KMS-11 (cell line): ENCODE measurements around the gene ORAI1.

Experiments
- H2AFZ ChIP-seq: fragments of 200-600 bp; sonication (generic); 2 replicates; pipeline ENCODE4 v1.6.1; 2016; ENCODE audit warnings: antibody characterized with exemption, mixed run types, low read depth
- H3K27ac ChIP-seq: fragments of 200-600 bp; sonication (generic); 2 replicates; pipeline ENCODE4 v1.6.1; 2016; ENCODE audit warnings: mild to moderate bottlenecking, mixed run types
- H3K27me3 ChIP-seq: fragments of 200-600 bp; sonication (generic); 2 replicates; pipeline ENCODE4 v1.6.1; 2017; ENCODE audit warnings: mild to moderate bottlenecking, low read depth, mixed run types, moderate library complexity; ENCODE audit not compliant: insufficient read depth
- H3K36me3 ChIP-seq: fragments of 200-600 bp; sonication (generic); 2 replicates; pipeline ENCODE4 v1.6.1; 2017; ENCODE audit warnings: mild to moderate bottlenecking, mixed run types; ENCODE audit not compliant: insufficient read depth
- H3K4me1 ChIP-seq: fragments of 200-600 bp; sonication (generic); 2 replicates; pipeline ENCODE4 v1.6.1; 2016; ENCODE audit warnings: mild to moderate bottlenecking, low read depth, mixed run types; ENCODE audit not compliant: poor library complexity, severe bottlenecking
- H3K4me2 ChIP-seq: fragments of 200-600 bp; sonication (generic); 2 replicates; pipeline ENCODE4 v1.7.0; 2016; ENCODE audit warnings: mild to moderate bottlenecking, mixed run types
- H3K4me3 ChIP-seq: fragments of 200-600 bp; sonication (generic); IDR thresholded peaks from 2 replicates; pipeline ENCODE4 v1.6.1; 2017; ENCODE audit warnings: low read depth, low read length, mixed read lengths; ENCODE audit not compliant: insufficient read depth
- H3K79me2 ChIP-seq: fragments of 200-600 bp; sonication (generic); 2 replicates; pipeline ENCODE4 v1.6.1; 2016; ENCODE audit warnings: low read depth, mixed run types; ENCODE audit not compliant: insufficient read depth
- H3K9ac ChIP-seq: fragments of 200-600 bp; sonication (generic); 2 replicates; pipeline ENCODE4 v1.6.1; 2016; ENCODE audit warnings: mild to moderate bottlenecking, mixed run types
- H4K20me1 ChIP-seq: fragments of 200-600 bp; sonication (generic); 2 replicates; pipeline ENCODE4 v1.6.1; 2016; ENCODE audit warnings: mild to moderate bottlenecking, mixed run types; ENCODE audit not compliant: insufficient read depth
- TF ChIP-seq, protein P1 (sequence below): fragments of 200-600 bp; sonication (generic); conservative IDR thresholded peaks from 2 replicates; pipeline ENCODE4 v1.6.1; 2017; ENCODE audit warnings: low read depth, mild to moderate bottlenecking, antibody characterized with exemption, low read length, moderate library complexity, mixed read lengths

The ORAI1 gene

GRCh38 chr12:121649322-121649721 is 23.0 kb downstream of the ORAI1 start:
- H3K4me3 ChIP-seq: no peak overlapping the region
- no peak overlapping the region for H3K9ac ChIP-seq
- H3K4me2 ChIP-seq: peak overlapping the region; percentile 29; the same call in 1 of the 2 replicates
- H4K20me1 ChIP-seq: no peaks in the 10 kb centered on the region
- no peak overlapping the region for H2AFZ ChIP-seq
- TF ChIP-seq, protein P1, sequence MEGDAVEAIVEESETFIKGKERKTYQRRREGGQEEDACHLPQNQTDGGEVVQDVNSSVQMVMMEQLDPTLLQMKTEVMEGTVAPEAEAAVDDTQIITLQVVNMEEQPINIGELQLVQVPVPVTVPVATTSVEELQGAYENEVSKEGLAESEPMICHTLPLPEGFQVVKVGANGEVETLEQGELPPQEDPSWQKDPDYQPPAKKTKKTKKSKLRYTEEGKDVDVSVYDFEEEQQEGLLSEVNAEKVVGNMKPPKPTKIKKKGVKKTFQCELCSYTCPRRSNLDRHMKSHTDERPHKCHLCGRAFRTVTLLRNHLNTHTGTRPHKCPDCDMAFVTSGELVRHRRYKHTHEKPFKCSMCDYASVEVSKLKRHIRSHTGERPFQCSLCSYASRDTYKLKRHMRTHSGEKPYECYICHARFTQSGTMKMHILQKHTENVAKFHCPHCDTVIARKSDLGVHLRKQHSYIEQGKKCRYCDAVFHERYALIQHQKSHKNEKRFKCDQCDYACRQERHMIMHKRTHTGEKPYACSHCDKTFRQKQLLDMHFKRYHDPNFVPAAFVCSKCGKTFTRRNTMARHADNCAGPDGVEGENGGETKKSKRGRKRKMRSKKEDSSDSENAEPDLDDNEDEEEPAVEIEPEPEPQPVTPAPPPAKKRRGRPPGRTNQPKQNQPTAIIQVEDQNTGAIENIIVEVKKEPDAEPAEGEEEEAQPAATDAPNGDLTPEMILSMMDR: no peak
- H3K27ac ChIP-seq: peak overlapping the region; percentile 36; the same call in 1 of the 2 replicates
- peaks cover 28% of the 10 kb centered on the region for H3K4me1 ChIP-seq
- no peaks in the 10 kb centered on the region for H3K36me3 ChIP-seq
- no peaks in the 10 kb centered on the region for H3K27me3 ChIP-seq
- no peaks in the 10 kb centered on the region for H3K79me2 ChIP-seq

DNA sequence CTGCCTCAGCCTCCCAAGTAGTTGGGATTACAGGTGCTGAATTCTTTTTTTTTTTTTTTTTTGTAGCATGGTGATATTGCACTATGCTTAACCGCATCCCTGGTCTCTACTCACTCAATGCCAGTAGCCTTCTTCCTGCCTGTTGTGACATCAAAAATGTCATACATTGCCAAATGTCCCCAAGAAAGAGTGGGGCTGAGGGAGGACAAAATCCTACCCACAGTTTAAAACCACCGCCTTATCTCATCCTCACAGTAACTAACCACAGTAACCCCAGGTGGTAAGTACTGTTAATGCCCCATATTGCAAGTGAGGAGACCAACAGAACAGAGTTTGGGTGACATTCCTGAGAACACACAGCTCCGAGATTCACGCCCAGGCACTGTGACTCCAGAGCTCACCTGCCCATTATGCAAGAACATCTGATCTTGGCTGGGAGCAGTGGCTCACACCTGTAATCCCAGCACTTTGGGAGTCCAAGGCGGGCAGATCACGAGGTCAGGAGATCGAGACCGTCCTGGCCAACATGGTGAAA is 23.6 kb downstream of the ORAI1 start:
- no peaks in the 10 kb centered on the region for H4K20me1 ChIP-seq
- peak overlapping the region; percentile 39; the same call in 1 of the 2 replicates for H3K4me2 ChIP-seq
- H3K27me3 ChIP-seq: no peaks in the 10 kb centered on the region
- H3K9ac ChIP-seq: no peak overlapping the region
- H3K27ac ChIP-seq: peak overlapping the region; percentile 36; the same call in 1 of the 2 replicates
- no peak overlapping the region for H2AFZ ChIP-seq
- H3K79me2 ChIP-seq: no peaks in the 10 kb centered on the region
- H3K4me3 ChIP-seq: no peak overlapping the region
- no peaks in the 10 kb centered on the region for H3K36me3 ChIP-seq
- H3K4me1 ChIP-seq: peaks cover 28% of the 10 kb centered on the region
- TF ChIP-seq, protein P1: no peak

- no peak overlapping the region for H3K4me3 ChIP-seq
- H3K4me2 ChIP-seq: no peak overlapping the region
- no peaks in the 10 kb centered on the region for H3K36me3 ChIP-seq
- H3K79me2 ChIP-seq: no peaks in the 10 kb centered on the region
- no peak overlapping the region for H3K9ac ChIP-seq
- H3K27ac ChIP-seq: no peak overlapping the region
- H2AFZ ChIP-seq: no peak overlapping the region
- H3K4me1 ChIP-seq: peaks cover 28% of the 10 kb centered on the region
- H3K27me3 ChIP-seq: no peaks in the 10 kb centered on the region
- H4K20me1 ChIP-seq: no peaks in the 10 kb centered on the region
- TF ChIP-seq, protein P1: no peak
These were observed 25.0 kb downstream of the ORAI1 start for GRCh38 chr12:121651320-121651719.

GRCh38 chr12:121652767-121653497 is 26.6 kb downstream of the ORAI1 start:
- Histone ChIP-seq H2AFZ (no peak overlapping the region), H3K4me2 (no peak overlapping the region), H3K27ac (no peak overlapping the region), H3K4me1 (peaks cover 28% of the 10 kb centered on the region), H3K9ac (no peak overlapping the region), H3K4me3 (no peak overlapping the region), H4K20me1 (no peaks in the 10 kb centered on the region), H3K36me3 (no peaks in the 10 kb centered on the region), H3K27me3 (no peaks in the 10 kb centered on the region), H3K79me2 (no peaks in the 10 kb centered on the region)
- TF ChIP-seq, protein P1: no peak
